Measurements from ENCODE around the gene NNAT.

NNAT gene

DNA sequence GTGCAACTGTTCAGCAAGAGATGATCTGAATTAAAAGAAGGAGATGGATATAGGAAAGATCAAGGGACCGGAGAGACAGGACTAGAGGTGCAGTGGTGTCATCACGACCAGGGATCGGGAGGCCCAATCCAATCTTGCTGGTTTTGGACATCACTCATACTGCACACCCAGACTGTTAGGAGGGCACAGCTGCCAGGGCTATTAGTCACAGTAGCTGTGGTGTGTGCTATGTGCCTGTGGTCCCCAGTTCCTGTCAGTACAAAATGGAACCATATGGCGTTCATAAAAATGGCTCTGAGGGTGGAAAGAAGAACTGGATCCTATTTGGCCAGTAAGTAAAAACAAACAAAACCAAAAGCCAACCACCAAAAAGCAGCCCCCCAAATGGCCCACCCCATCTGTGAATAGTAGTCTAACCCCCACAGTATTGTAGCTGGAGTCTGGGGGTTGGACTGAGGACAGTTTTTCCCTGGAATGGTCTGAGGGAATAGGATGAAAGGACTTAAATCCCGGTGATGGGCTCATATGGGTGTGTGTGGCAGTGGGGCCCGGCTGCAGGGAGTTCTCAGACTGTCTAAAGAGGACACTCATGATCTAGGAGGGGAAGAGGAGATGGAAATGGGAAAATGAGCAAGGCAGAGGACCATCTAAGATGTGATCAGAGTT, 9.3 kb upstream of the NNAT start:
- no peak for DNase-seq

DNA sequence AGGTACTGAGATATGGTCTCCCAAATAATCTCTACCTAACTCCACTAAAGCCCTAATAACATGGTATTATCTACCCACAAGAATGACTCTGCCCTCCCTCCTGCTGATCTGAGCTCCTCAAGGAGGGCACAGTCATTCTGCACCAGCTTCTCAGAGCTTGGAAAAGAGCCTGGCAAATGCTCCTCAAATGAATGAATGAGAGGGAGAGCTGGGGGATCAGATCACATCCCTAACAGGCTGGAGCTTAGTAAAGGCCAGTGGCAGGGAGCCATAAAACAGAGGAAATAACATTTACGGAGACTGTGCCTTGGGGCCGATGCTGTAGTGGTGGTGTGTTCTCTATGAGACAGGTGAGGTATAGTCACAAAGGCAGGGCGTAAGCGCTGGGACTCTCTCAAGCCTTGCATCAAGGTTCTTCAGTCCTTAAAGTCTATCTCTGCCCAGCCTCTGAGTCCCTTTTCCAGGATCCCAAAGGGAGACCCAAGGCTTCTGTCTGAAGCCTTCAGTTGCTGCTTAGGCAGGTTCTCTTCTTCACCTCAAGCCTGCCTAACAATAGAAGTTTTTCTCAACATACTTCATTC, 7.2 kb upstream of the NNAT start:
- CTCF ChIA-PET: interaction anchor here (0.6 kb wide), 1 partner anchor 174 kb away, joined by 3 read pairs; no protein-coding TSS in a partner anchor

More for the DNA sequence above, 9.3 kb upstream of the NNAT start:
- Histone ChIP-seq H3K4me1 (ENCODE audit: control extremely low read depth in 1 of 4, control insufficient read depth in 4 of 4, insufficient read depth in 4 of 4, low read length in 3 of 4) (no peaks in the 10 kb centered on the region), H3K27me3 (replicated peaks in 2 of 5; ENCODE audit: control insufficient read depth in 4 of 5, insufficient read depth in 5 of 5, low read length in 4 of 5) (no peaks in the 10 kb centered on the region), H3K9me3 (ENCODE audit: control extremely low read depth in 1 of 5, control insufficient read depth in 4 of 5, insufficient read depth in 2 of 5, low read depth in 1 of 5, low read length in 4 of 5) (no peaks in the 10 kb centered on the region), H3K36me3 (ENCODE audit: control insufficient read depth in 4 of 4, insufficient read depth in 4 of 4, low read length in 3 of 4) (peaks cover 9 to 29% (median 12%) of the 10 kb centered on the region in 4 experiments), H3K4me3 (ENCODE audit: control insufficient read depth in 1 of 7, extremely low read depth in 1 of 7, insufficient read depth in 4 of 7, low read depth in 2 of 7, low read length in 6 of 7) (no peak overlapping the region), H3K27ac (ENCODE audit: insufficient read depth in 1 of 2, low read depth in 1 of 2, low read length in 2 of 2, poor library complexity in 1 of 2, severe bottlenecking in 2 of 2) (no peak overlapping the region)
- 97% methylated on average over 5 of the region's 6 CpGs for WGBS (ENCODE audit: insufficient coverage)
- CTCF ChIA-PET: interaction anchor here (1.2 to 1.7 kb wide), 2 partner anchors 9 to 14 kb away, joined by 3 read pairs; no protein-coding TSS in a partner anchor
- POLR2A ChIA-PET: no interaction called here

GRCh38 chr20:37515876-37516275, 5.2 kb upstream of the NNAT start:
- no peaks in the 10 kb centered on the region for H3K27me3 ChIP-seq (replicated peaks in 2 of 5; ENCODE audit: control insufficient read depth in 4 of 5, insufficient read depth in 5 of 5, low read length in 4 of 5)
- ChIA-PET POLR2A (no interaction called here), CTCF (no interaction called here)
- peaks cover 0 to 1% (median 0%) of the 10 kb centered on the region in 4 experiments for H3K4me1 ChIP-seq (ENCODE audit: control extremely low read depth in 1 of 4, control insufficient read depth in 4 of 4, insufficient read depth in 4 of 4, low read length in 3 of 4)
- no peak for DNase-seq
- H3K4me3 ChIP-seq (ENCODE audit: control insufficient read depth in 1 of 7, extremely low read depth in 1 of 7, insufficient read depth in 4 of 7, low read depth in 2 of 7, low read length in 6 of 7): no peak overlapping the region
- H3K36me3 ChIP-seq (ENCODE audit: control insufficient read depth in 4 of 4, insufficient read depth in 4 of 4, low read length in 3 of 4): peaks cover 8 to 40% (median 22%) of the 10 kb centered on the region in 4 experiments
- WGBS (ENCODE audit: insufficient coverage): 84% methylated on average over 4 of the region's 4 CpGs
- H3K9me3 ChIP-seq (ENCODE audit: control extremely low read depth in 1 of 5, control insufficient read depth in 4 of 5, insufficient read depth in 2 of 5, low read depth in 1 of 5, low read length in 4 of 5): no peaks in the 10 kb centered on the region
- no peak overlapping the region for H3K27ac ChIP-seq (ENCODE audit: insufficient read depth in 1 of 2, low read depth in 1 of 2, low read length in 2 of 2, poor library complexity in 1 of 2, severe bottlenecking in 2 of 2)

More for the DNA sequence above, 7.2 kb upstream of the NNAT start:
- POLR2A ChIA-PET: no interaction called here
- Histone ChIP-seq H3K27ac (ENCODE audit: insufficient read depth in 1 of 2, low read depth in 1 of 2, low read length in 2 of 2, poor library complexity in 1 of 2, severe bottlenecking in 2 of 2) (no peak overlapping the region), H3K4me1 (ENCODE audit: control extremely low read depth in 1 of 4, control insufficient read depth in 4 of 4, insufficient read depth in 4 of 4, low read length in 3 of 4) (no peaks in the 10 kb centered on the region), H3K27me3 (replicated peaks in 2 of 5; ENCODE audit: control insufficient read depth in 4 of 5, insufficient read depth in 5 of 5, low read length in 4 of 5) (no peaks in the 10 kb centered on the region), H3K36me3 (ENCODE audit: control insufficient read depth in 4 of 4, insufficient read depth in 4 of 4, low read length in 3 of 4) (peaks cover 8 to 38% (median 22%) of the 10 kb centered on the region in 4 experiments), H3K9me3 (ENCODE audit: control extremely low read depth in 1 of 5, control insufficient read depth in 4 of 5, insufficient read depth in 2 of 5, low read depth in 1 of 5, low read length in 4 of 5) (no peaks in the 10 kb centered on the region), H3K4me3 (ENCODE audit: control insufficient read depth in 1 of 7, extremely low read depth in 1 of 7, insufficient read depth in 4 of 7, low read depth in 2 of 7, low read length in 6 of 7) (no peak overlapping the region)
- DNase-seq: no peak
- WGBS (ENCODE audit: insufficient coverage): 100% methylated on average over 4 of the region's 4 CpGs

GRCh38 chr20:37516811-37517750, 4.0 kb upstream of the NNAT start:
- Histone ChIP-seq H3K4me1 (ENCODE audit: control extremely low read depth in 1 of 4, control insufficient read depth in 4 of 4, insufficient read depth in 4 of 4, low read length in 3 of 4) (peaks cover 0 to 7% (median under 1%) of the 10 kb centered on the region in 4 experiments), H3K9me3 (ENCODE audit: control extremely low read depth in 1 of 5, control insufficient read depth in 4 of 5, insufficient read depth in 2 of 5, low read depth in 1 of 5, low read length in 4 of 5) (peaks cover 0 to 3% (median 0%) of the 10 kb centered on the region in 5 experiments), H3K27ac (ENCODE audit: insufficient read depth in 1 of 2, low read depth in 1 of 2, low read length in 2 of 2, poor library complexity in 1 of 2, severe bottlenecking in 2 of 2) (no peak overlapping the region), H3K4me3 (ENCODE audit: control insufficient read depth in 1 of 7, extremely low read depth in 1 of 7, insufficient read depth in 4 of 7, low read depth in 2 of 7, low read length in 6 of 7) (no peak overlapping the region), H3K36me3 (ENCODE audit: control insufficient read depth in 4 of 4, insufficient read depth in 4 of 4, low read length in 3 of 4) (peaks cover 6 to 44% (median 20%) of the 10 kb centered on the region in 4 experiments), H3K27me3 (replicated peaks in 2 of 5; ENCODE audit: control insufficient read depth in 4 of 5, insufficient read depth in 5 of 5, low read length in 4 of 5) (peaks cover 0 to under 1% (median 0%) of the 10 kb centered on the region in 5 experiments)
- no peak for DNase-seq
- WGBS (ENCODE audit: insufficient coverage): 99% methylated on average over 9 of the region's 13 CpGs
- CTCF ChIA-PET: interaction anchor here (0.9 kb wide), 1 partner anchor 10 kb away, joined by 3 read pairs; no protein-coding TSS in a partner anchor
- POLR2A ChIA-PET: interaction anchor here (0.6 kb wide), 1 partner anchor 105 kb away, joined by 6 read pairs; no protein-coding TSS in a partner anchor

- H3K27ac ChIP-seq (ENCODE audit: insufficient read depth in 1 of 2, low read depth in 1 of 2, low read length in 2 of 2, poor library complexity in 1 of 2, severe bottlenecking in 2 of 2): no peak overlapping the region
- 97% methylated on average over 7 of the region's 7 CpGs for WGBS (ENCODE audit: insufficient coverage)
- H3K27me3 ChIP-seq (replicated peaks in 2 of 5; ENCODE audit: control insufficient read depth in 4 of 5, insufficient read depth in 5 of 5, low read length in 4 of 5): peaks cover 0 to 3% (median 0%) of the 10 kb centered on the region in 5 experiments
- peaks cover 6 to 48% (median 20%) of the 10 kb centered on the region in 4 experiments for H3K36me3 ChIP-seq (ENCODE audit: control insufficient read depth in 4 of 4, insufficient read depth in 4 of 4, low read length in 3 of 4)
- peaks cover 0 to 7% (median under 1%) of the 10 kb centered on the region in 4 experiments for H3K4me1 ChIP-seq (ENCODE audit: control extremely low read depth in 1 of 4, control insufficient read depth in 4 of 4, insufficient read depth in 4 of 4, low read length in 3 of 4)
- DNase-seq: no peak
- H3K9me3 ChIP-seq (ENCODE audit: control extremely low read depth in 1 of 5, control insufficient read depth in 4 of 5, insufficient read depth in 2 of 5, low read depth in 1 of 5, low read length in 4 of 5): peaks cover 0 to 3% (median 0%) of the 10 kb centered on the region in 5 experiments
- peak overlapping the region in 1 of 7 experiments; percentile 6 for H3K4me3 ChIP-seq (ENCODE audit: control insufficient read depth in 1 of 7, extremely low read depth in 1 of 7, insufficient read depth in 4 of 7, low read depth in 2 of 7, low read length in 6 of 7)
- CTCF ChIA-PET: no interaction called here
- POLR2A ChIA-PET: no interaction called here
Measured at GRCh38 chr20:37518059-37518458, 3.0 kb upstream of the NNAT start.

DNA sequence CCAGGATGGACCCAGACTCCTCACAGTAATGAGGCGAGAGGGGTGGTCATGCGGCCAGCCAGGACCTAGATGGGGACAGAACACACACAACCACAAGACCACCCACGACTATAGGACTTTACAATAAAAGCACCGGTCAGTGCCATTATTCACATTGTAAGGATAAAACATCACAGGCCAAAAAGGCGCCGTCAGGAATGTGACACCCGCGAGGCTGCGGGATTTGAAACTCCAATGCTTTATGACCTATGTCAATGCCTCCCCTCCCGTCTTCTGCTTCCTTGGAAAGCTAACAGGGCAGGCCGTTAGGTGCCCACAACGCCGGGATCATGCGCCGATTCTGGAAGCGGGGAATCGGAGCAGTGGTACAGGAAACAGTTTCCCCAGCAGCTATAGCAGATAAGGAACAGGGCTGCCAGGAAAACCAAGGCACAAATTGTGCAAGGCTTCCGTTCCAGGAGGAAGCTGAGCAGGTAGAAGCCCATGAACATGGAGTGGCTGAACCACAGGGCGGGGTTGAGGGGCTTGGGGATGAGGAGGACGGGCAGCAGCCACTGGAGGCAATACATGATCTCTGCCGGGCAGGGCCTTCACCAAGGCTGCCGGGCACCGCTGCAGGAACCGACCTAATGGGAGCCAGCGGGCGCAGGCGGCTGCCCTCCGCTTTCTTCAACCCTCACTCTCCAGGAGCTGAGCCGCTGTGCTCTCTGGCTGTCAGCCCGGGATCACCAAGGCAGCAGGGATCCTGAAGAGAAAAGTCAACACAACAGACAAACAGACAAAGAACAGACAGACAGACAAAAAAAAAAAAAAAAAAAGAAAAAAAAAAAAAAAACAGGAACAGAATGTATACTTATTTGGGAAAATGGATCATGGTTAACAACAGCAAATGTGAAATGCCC, 2.2 kb upstream of the NNAT start:
- ChIA-PET POLR2A (no interaction called here), CTCF (no interaction called here)
- H3K36me3 ChIP-seq (ENCODE audit: control insufficient read depth in 4 of 4, insufficient read depth in 4 of 4, low read length in 3 of 4): peaks cover 6 to 42% (median 18%) of the 10 kb centered on the region in 4 experiments
- H3K4me3 ChIP-seq (ENCODE audit: control insufficient read depth in 1 of 7, extremely low read depth in 1 of 7, insufficient read depth in 4 of 7, low read depth in 2 of 7, low read length in 6 of 7): no peak overlapping the region
- peaks cover 0 to 7% (median under 1%) of the 10 kb centered on the region in 4 experiments for H3K4me1 ChIP-seq (ENCODE audit: control extremely low read depth in 1 of 4, control insufficient read depth in 4 of 4, insufficient read depth in 4 of 4, low read length in 3 of 4)
- peaks cover 0 to 3% (median 0%) of the 10 kb centered on the region in 5 experiments for H3K9me3 ChIP-seq (ENCODE audit: control extremely low read depth in 1 of 5, control insufficient read depth in 4 of 5, insufficient read depth in 2 of 5, low read depth in 1 of 5, low read length in 4 of 5)
- 97% methylated on average over 25 of the region's 30 CpGs for WGBS (ENCODE audit: insufficient coverage)
- peaks cover 0 to 3% (median 0%) of the 10 kb centered on the region in 5 experiments for H3K27me3 ChIP-seq (replicated peaks in 2 of 5; ENCODE audit: control insufficient read depth in 4 of 5, insufficient read depth in 5 of 5, low read length in 4 of 5)
- H3K27ac ChIP-seq (ENCODE audit: insufficient read depth in 1 of 2, low read depth in 1 of 2, low read length in 2 of 2, poor library complexity in 1 of 2, severe bottlenecking in 2 of 2): no peak overlapping the region
- no peak for DNase-seq
